ENCODE results near the gene AK1. TPM values are rescaled to one million over a fixed set of nuclear protein-coding genes. Genes with fewer than 3 reads are reported as not detected.
A peak's percentile ranks its signal among the peaks of the same experiment; 100 is the strongest.

AK1 gene
- total RNA-seq, 1 donor from 2014 or later = 64.5 TPM

DNA sequence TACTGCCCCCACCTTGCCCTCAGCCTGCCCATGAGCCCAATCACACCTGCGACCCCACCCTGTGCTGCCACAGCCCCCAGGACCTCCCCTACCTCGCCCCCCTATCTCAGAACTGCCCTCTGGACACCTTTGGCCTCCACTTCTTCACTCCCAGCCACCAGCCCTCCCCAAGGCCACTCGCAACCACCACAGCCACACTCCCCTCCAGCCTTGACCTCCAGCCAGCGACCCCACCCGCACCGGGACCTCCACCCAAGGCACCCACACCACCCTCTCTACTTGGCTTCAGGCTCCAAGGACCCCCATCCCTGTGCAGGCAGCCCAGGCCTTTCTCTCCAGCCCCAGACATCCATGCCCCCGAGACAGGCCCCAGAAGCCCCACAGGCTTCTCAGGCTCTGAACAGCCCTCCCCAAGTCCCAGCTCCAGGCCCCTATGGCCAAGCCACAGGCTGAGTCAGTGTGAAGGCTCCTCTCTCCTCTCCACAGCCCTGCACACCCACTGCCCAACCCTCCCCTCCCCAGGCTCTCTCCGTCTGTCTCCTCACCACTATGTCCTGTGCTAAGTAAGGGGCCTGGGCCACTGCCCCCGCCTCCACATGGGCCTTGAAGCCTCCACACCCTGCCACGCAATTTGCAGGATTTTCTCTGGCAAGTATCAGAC lies 2.0 kb downstream of the AK1 start:
- Histone ChIP-seq H3K9me3 (no peaks in the 10 kb centered on the region), H3K27ac (peak overlapping the region; percentile 76 to 80), H3K4me3 (peak overlapping the region in 1 of 2 donors; percentile 67), H3K4me1 (peaks cover 24 to 44% of the 10 kb centered on the region in 2 donors), H3K36me3 (peaks cover 5 to 23% of the 10 kb centered on the region in 2 donors), H3K27me3 (no peaks in the 10 kb centered on the region)
- intact Hi-C loops (cut with DNase I) = no loop called here
- TF ChIP-seq, protein P1, sequence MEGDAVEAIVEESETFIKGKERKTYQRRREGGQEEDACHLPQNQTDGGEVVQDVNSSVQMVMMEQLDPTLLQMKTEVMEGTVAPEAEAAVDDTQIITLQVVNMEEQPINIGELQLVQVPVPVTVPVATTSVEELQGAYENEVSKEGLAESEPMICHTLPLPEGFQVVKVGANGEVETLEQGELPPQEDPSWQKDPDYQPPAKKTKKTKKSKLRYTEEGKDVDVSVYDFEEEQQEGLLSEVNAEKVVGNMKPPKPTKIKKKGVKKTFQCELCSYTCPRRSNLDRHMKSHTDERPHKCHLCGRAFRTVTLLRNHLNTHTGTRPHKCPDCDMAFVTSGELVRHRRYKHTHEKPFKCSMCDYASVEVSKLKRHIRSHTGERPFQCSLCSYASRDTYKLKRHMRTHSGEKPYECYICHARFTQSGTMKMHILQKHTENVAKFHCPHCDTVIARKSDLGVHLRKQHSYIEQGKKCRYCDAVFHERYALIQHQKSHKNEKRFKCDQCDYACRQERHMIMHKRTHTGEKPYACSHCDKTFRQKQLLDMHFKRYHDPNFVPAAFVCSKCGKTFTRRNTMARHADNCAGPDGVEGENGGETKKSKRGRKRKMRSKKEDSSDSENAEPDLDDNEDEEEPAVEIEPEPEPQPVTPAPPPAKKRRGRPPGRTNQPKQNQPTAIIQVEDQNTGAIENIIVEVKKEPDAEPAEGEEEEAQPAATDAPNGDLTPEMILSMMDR (IDR thresholded peaks at IDR 0.05) = no peak
- DNase-seq (ENCODE audit: low spot score in 2 of 2) = no peak

- peak overlapping the region; percentile 23 to 67 for H3K4me3 ChIP-seq
- DNase-seq (ENCODE audit: low spot score in 2 of 2) = no peak
- peak overlapping the region; percentile 76 to 80 for H3K27ac ChIP-seq
- no peaks in the 10 kb centered on the region for H3K9me3 ChIP-seq
- intact Hi-C loops (cut with DNase I) = loop anchor here (1.0 to 5.0 kb wide), 2 partner anchors 72 to 89 kb away; partner anchors contain the start of gene FPGS
- TF ChIP-seq, protein P1 (IDR thresholded peaks at IDR 0.05) = no peak
- peaks cover 5 to 25% of the 10 kb centered on the region in 2 donors for H3K36me3 ChIP-seq
- H3K4me1 ChIP-seq = peaks cover 24 to 44% of the 10 kb centered on the region in 2 donors
- H3K27me3 ChIP-seq = no peaks in the 10 kb centered on the region
These were observed 2.9 kb downstream of the AK1 start for GRCh38 chr9:127874301-127875221.

DNA sequence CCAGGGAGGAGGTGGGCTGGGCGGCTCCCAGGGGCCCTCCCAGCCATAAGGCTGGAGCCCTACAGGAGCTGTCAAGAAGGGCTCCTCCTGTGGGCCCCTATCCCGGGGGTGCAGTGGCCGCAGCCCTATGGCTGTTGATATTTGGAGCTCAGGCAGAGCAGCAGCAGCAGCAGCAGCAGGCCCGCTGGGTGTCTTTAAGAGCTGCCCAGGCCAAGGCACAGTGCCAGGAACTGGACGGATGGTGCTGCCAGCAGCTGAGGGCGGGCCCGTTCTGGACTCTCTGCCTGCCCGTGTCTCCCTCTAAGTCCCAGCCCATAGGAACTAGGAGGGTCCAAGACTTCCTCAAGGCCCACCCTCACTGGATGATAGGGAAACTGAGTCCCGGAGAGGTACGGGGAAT lies 3.6 kb downstream of the AK1 start:
- intact Hi-C loops (cut with DNase I) = loop anchor here (1.0 to 5.0 kb wide), 2 partner anchors 72 to 89 kb away; partner anchors contain the start of gene FPGS
- Histone ChIP-seq H3K9me3 (no peaks in the 10 kb centered on the region), H3K36me3 (peaks cover 6 to 31% of the 10 kb centered on the region in 2 donors), H3K27me3 (no peaks in the 10 kb centered on the region), H3K4me1 (peaks cover 24 to 44% of the 10 kb centered on the region in 2 donors), H3K27ac (peak overlapping the region; percentile 76 to 80), H3K4me3 (peak overlapping the region; percentile 23 to 67)
- DNase-seq (ENCODE audit: low spot score in 2 of 2) = peak in 1 of 2 donors; percentile 93
- TF ChIP-seq, protein P1 (IDR thresholded peaks at IDR 0.05) = no peak

DNA sequence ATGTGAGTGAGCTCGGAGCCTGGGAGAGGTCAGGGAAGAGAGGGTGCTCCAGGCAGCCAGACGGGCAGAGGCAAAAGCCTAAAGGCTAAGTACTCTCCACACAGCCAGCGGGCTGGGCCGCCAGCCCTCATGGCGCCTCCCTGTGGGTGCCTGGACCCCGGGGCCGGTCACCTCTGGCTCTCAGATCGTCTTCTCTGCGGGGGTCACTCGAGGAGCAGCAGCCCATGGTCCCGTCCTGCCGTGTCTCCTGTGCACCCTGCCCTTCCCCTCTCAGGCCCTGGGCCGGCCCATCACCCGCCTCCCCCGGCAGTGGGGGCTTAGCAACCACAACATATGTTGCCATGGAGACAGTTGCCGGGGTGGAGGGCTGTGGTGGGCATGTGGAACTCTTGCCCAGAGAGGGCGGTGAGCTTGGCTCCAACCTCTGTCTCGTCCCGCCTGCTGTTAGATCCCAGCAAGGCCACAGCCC lies 4.2 kb downstream of the AK1 start:
- intact Hi-C loops (cut with DNase I) = loop anchor here (5.0 kb wide), 1 partner anchor 71 kb away; the partner anchor contains the start of gene FPGS
- peak overlapping the region; percentile 76 to 80 for H3K27ac ChIP-seq

More for the DNA sequence above, 4.2 kb downstream of the AK1 start:
- no peaks in the 10 kb centered on the region for H3K27me3 ChIP-seq
- peaks cover 24 to 43% of the 10 kb centered on the region in 2 donors for H3K4me1 ChIP-seq
- H3K9me3 ChIP-seq = no peaks in the 10 kb centered on the region
- DNase-seq (ENCODE audit: low spot score in 2 of 2) = no peak
- H3K4me3 ChIP-seq = no peak overlapping the region
- TF ChIP-seq, protein P1 (IDR thresholded peaks at IDR 0.05) = no peak
- H3K36me3 ChIP-seq = peaks cover 12 to 37% of the 10 kb centered on the region in 2 donors
